Measurements from ENCODE around the gene ITPRID1. TPM values are rescaled to one million over a fixed set of nuclear protein-coding genes. Genes with fewer than 3 reads are reported as not detected.

The ITPRID1 gene
- total and polyA plus RNA-seq, 9 of the 15 experiments (the other 6 are each of a cell fraction or from before 2014, with no cell fraction given): not detected

GRCh38 chr7:31564661-31565060, 50.8 kb downstream of the ITPRID1 start:
- POLR2A ChIA-PET: no interaction called here
- ATAC-seq: no peak
- no peak overlapping the region for H3K9ac ChIP-seq (ENCODE audit: insufficient read depth in 1 of 2, low read depth in 2 of 2, low read length in 2 of 2)
- no peaks in the 10 kb centered on the region for H3K27me3 ChIP-seq (ENCODE audit: control insufficient read depth in 2 of 2, insufficient read depth in 2 of 2, low read length in 2 of 2)
- no peak overlapping the region for H2AFZ ChIP-seq (ENCODE audit: low read depth, low read length)
- 0% methylated on average over 4 of the region's 5 CpGs for WGBS (ENCODE audit: insufficient coverage, low coverage, missing lambda C conversion rate)
- H3K27ac ChIP-seq (ENCODE audit: extremely low read depth, low read depth, low read length): no peak overlapping the region
- no TSS peak for BruUV-seq (replicated peaks)
- no peak for FAIRE-seq
- in situ Hi-C loops (cut with MboI): no loop called here
- H3K4me3 ChIP-seq: no peak overlapping the region
- no peaks in the 10 kb centered on the region for H3K79me2 ChIP-seq (ENCODE audit: control insufficient read depth, insufficient read depth, low read length)
- no peaks in the 10 kb centered on the region for H3K36me3 ChIP-seq (ENCODE audit: control insufficient read depth, insufficient read depth, low read length)
- H3K4me1 ChIP-seq (replicated peaks in 1 of 2; ENCODE audit: control insufficient read depth in 2 of 2, insufficient read depth in 2 of 2, low read length in 2 of 2): no peaks in the 10 kb centered on the region
- CTCF ChIA-PET (ENCODE audit: low intra/inter-chr PET ratio): no interaction called here
- intact Hi-C loops (cut with micrococcal nuclease): no loop called here
- no peaks in the 10 kb centered on the region for H4K20me1 ChIP-seq (replicated peaks; ENCODE audit: control insufficient read depth, insufficient read depth, low read length)
- no peaks in the 10 kb centered on the region for H3K9me1 ChIP-seq (ENCODE audit: control insufficient read depth, insufficient read depth, low read length)
- no peak overlapping the region for H3K4me2 ChIP-seq (ENCODE audit: insufficient read depth, low read length)
- no peaks in the 10 kb centered on the region for H3K9me3 ChIP-seq (replicated peaks; ENCODE audit: control insufficient read depth, insufficient read depth, low read depth, low read length)
- DNase-seq (ENCODE audit: extremely low read depth in 1 of 4, low spot score in 3 of 4): no peak
- no peak for TF ChIP-seq ZNF507 (tag; conservative IDR thresholded peaks at IDR 0.05)
- no peak for TF ChIP-seq TARDBP (IDR thresholded peaks at IDR 0.05)
- no peak for TF ChIP-seq CBX2 (IDR thresholded peaks at IDR 0.05; ENCODE audit: insufficient read depth, low read length, poor library complexity, severe bottlenecking)
- TF ChIP-seq CAMTA2 (CRISPR knock-in tag; conservative IDR thresholded peaks at IDR 0.05): no peak
- no peak for TF ChIP-seq ID3 (CRISPR knock-in tag; IDR thresholded peaks at IDR 0.05)
- no peak for TF ChIP-seq ID3 (tag; IDR thresholded peaks at IDR 0.05)
- TF ChIP-seq ZBTB17 (CRISPR knock-in tag; IDR thresholded peaks at IDR 0.05): no peak
- no peak for TF ChIP-seq ZNF561 (CRISPR knock-in tag; conservative IDR thresholded peaks at IDR 0.05)
- no peak for TF ChIP-seq NUFIP1 (IDR thresholded peaks at IDR 0.05; ENCODE audit: partially characterized antibody)
- no peak for TF ChIP-seq NBN (IDR thresholded peaks at IDR 0.05; ENCODE audit: low read depth)
- no peak for TF ChIP-seq RERE (CRISPR knock-in tag; IDR thresholded peaks at IDR 0.05; ENCODE audit: borderline replicate concordance)
- no peak for TF ChIP-seq HDAC6 (IDR thresholded peaks at IDR 0.05; ENCODE audit: low read depth, low read length)
- no peak for TF ChIP-seq LARP7 (IDR thresholded peaks at IDR 0.05)
- TF ChIP-seq SREBF2 (CRISPR knock-in tag; IDR thresholded peaks at IDR 0.05): no peak
- no peak for TF ChIP-seq HMGXB4 (CRISPR knock-in tag; IDR thresholded peaks at IDR 0.05)
- TF ChIP-seq FOXP1 (CRISPR knock-in tag; IDR thresholded peaks at IDR 0.05): no peak
- no peak for TF ChIP-seq FOXO4 (CRISPR knock-in tag; IDR thresholded peaks at IDR 0.05)
